ES-I3 (cell line): ENCODE data around the gene HES1.

Experiments
- H3K36me3 ChIP-seq: 2 replicates; pipeline ENCODE4 v1.6.1; 2013; ENCODE audit warnings: mild to moderate bottlenecking, low read length, control low read depth, moderate library complexity; ENCODE audit not compliant: insufficient read depth
- H3K4me1 ChIP-seq: 2 replicates; pipeline ENCODE4 v1.6.1; 2013; ENCODE audit warnings: mild to moderate bottlenecking, control low read depth, low read length; ENCODE audit not compliant: insufficient read depth
- H3K9ac ChIP-seq: 2 replicates; pipeline ENCODE4 v1.6.1; 2013; ENCODE audit warnings: low read depth, mild to moderate bottlenecking, low read length, moderate library complexity
- H3K9me3 ChIP-seq: 2 replicates; pipeline ENCODE4 v1.6.1; 2013; ENCODE audit warnings: mild to moderate bottlenecking, low read length, moderate library complexity; ENCODE audit not compliant: control insufficient read depth, insufficient read depth

Gene HES1

GRCh38 chr3:194185221-194185620 lies 49.3 kb downstream of the HES1 start:
- no peaks in the 10 kb centered on the region for H3K36me3 ChIP-seq
- no peak overlapping the region for H3K9ac ChIP-seq
- no peaks in the 10 kb centered on the region for H3K9me3 ChIP-seq
- H3K4me1 ChIP-seq: peaks cover 7% of the 10 kb centered on the region; the same call in 1 of the 2 replicates

DNA sequence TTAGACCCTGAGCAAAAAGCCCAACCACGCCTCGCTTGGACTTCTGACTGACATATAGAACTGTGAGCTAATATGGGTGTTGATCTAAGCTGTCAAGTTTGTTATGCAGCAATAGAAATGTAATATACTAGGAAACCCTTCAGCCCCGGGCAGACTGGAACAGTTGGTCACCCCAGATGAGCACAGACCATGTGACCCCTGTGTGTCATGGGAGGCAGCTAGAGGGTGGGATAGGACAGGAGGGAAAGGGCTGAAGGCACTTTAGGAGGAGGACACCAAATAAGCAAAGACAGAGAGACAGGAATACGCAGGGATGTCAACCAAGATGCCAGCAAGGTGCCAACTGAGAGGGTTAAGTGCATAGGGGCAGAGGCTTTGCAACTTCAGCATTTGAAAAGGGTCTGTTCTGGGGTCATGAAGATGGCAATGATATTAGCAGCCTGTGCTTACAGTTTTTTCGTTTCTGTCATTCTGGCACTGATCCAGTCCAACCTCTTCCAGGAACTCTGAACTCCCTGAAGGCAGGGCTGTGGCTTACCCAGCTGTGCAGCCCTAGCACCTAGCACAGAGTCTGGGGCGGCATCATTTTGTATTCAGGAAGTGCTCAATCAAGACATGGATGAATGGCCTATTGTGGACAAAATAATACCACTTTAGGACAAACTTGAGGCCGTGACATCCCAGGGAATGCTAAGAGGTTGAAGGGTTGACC lies 51.4 kb downstream of the HES1 start:
- H3K9ac ChIP-seq: no peak overlapping the region
- no peaks in the 10 kb centered on the region for H3K9me3 ChIP-seq
- peaks cover under 1% of the 10 kb centered on the region; the same call in 1 of the 2 replicates for H3K4me1 ChIP-seq
- no peaks in the 10 kb centered on the region for H3K36me3 ChIP-seq
